A673 (cell line): ENCODE measurements around the gene GRM3. TPM values are rescaled to one million over a fixed set of nuclear protein-coding genes. Genes with fewer than 3 reads are reported as not detected.

Experiments used
- BruUV-seq: library from RNA; stranded (reverse); fragments of 400-500 nt; replicated peaks from 2 replicates; lab custom pipeline; 2021; lab: Mats Ljungman, UMichigan
- CTCF ChIA-PET: fragments of 300-600 bp; sonication (Branson Sonifier 250); formaldehyde crosslinking; loops from one replicate; lab custom pipeline; 2022; ENCODE audit warnings: antibody characterized with exemption; lab: Charles Lee
- POLR2A ChIA-PET: fragments of 300-600 bp; sonication (Branson Sonifier 250); formaldehyde crosslinking; loops from one replicate; lab custom pipeline; 2022; ENCODE audit warnings: antibody characterized with exemption; ENCODE audit not compliant: low non-redundant PET; lab: Charles Lee
- DNase-seq: peaks from one replicate; pipeline ENCODE4 v3.0.0-alpha.2; 2015; ENCODE audit warnings: low spot score
- H3K27ac ChIP-seq: fragments of 200-600 bp; sonication (generic); 2 replicates; pipeline ENCODE4 v1.5.1; 2016; ENCODE audit warnings: mixed run types, low read depth, mild to moderate bottlenecking, mixed read lengths, antibody characterized with exemption, low read length; ENCODE audit not compliant: poor library complexity, severe bottlenecking
- H3K27me3 ChIP-seq: fragments of 200-600 bp; sonication (generic); replicated peaks from 2 replicates; pipeline ENCODE4 v1.6.1; 2017; ENCODE audit warnings: mixed run types, low read depth, mild to moderate bottlenecking, mixed read lengths, antibody characterized with exemption, low read length; ENCODE audit not compliant: insufficient read depth, poor library complexity
- H3K36me3 ChIP-seq: fragments of 200-600 bp; sonication (generic); 2 replicates; pipeline ENCODE4 v1.6.1; 2016; ENCODE audit warnings: mixed run types, mild to moderate bottlenecking, mixed read lengths, antibody characterized with exemption, low read length; ENCODE audit not compliant: insufficient read depth, poor library complexity, severe bottlenecking
- H3K4me1 ChIP-seq: fragments of 200-600 bp; sonication (generic); 2 replicates; pipeline ENCODE4 v1.6.1; 2017; ENCODE audit warnings: mixed run types, mild to moderate bottlenecking, mixed read lengths, antibody characterized with exemption, low read length; ENCODE audit not compliant: insufficient read depth, poor library complexity, severe bottlenecking
- H3K4me3 ChIP-seq: fragments of 200-600 bp; sonication (generic); 2 replicates; pipeline ENCODE4 v1.5.1; 2016; ENCODE audit warnings: low read depth, mixed run types, mild to moderate bottlenecking, mixed read lengths, low read length; ENCODE audit not compliant: poor library complexity, severe bottlenecking
- H3K9me3 ChIP-seq: fragments of 200-600 bp; sonication (generic); 2 replicates; pipeline ENCODE4 v1.6.1; 2016; ENCODE audit warnings: mixed run types, low read depth, mild to moderate bottlenecking, mixed read lengths, antibody characterized with exemption, low read length; ENCODE audit not compliant: poor library complexity, severe bottlenecking
- EZH2 ChIP-seq: fragments of 200-600 bp; sonication (generic); IDR thresholded peaks from 2 replicates; pipeline ENCODE4 v1.6.1; 2017; ENCODE audit warnings: borderline replicate concordance, low read depth, mild to moderate bottlenecking, mixed read lengths, antibody characterized with exemption, low read length; ENCODE audit not compliant: poor library complexity, severe bottlenecking
- intact Hi-C: fragments of 100-400 bp; cut with micrococcal nuclease; formaldehyde crosslinking; loops from one replicate; pipeline ENCODE4 v1.10.0; 2022; ENCODE audit not compliant: unreplicated experiment
- total RNA-seq: library from RNA; stranded (reverse); gene quantifications from 2 replicates; pipeline ENCODE4 v1.2.3, GENCODE V29; 2021
- TF ChIP-seq, protein P1 (sequence below): fragments of 300-800, 200-600 bp; sonication (generic); conservative IDR thresholded peaks from 2 replicates; pipeline ENCODE4 v1.5.1; 2017; ENCODE audit warnings: low read depth, mild to moderate bottlenecking, antibody characterized with exemption, low read length, moderate library complexity, mixed read lengths

Gene GRM3
- total RNA-seq, 1 experiment from 2014 or later = not detected

DNA sequence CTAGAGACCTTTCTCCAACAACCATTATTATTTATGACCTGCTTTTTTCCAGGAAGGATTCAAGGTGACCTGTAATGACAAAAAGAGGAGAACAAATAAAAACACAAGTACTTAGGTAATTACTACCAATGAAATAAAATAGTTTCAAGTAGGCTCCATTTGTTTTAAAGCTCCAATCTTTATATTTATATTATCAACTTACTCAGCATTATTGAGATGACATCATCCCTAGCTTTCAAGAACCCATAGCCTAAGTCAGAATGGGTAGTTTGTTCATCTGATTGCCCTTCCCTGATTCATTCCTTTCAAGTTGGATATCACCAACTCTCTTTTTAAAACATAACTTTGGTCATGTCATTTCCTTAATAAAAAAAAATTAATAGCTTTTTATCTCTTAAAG, 131.5 kb downstream of the GRM3 start:
- CTCF ChIA-PET = no interaction called here
- POLR2A ChIA-PET = no interaction called here
- Histone ChIP-seq H3K27ac (no peak overlapping the region), H3K27me3 (no peaks in the 10 kb centered on the region), H3K9me3 (no peaks in the 10 kb centered on the region), H3K36me3 (no peaks in the 10 kb centered on the region), H3K4me1 (no peaks in the 10 kb centered on the region), H3K4me3 (no peak overlapping the region)
- TF ChIP-seq, protein P1, sequence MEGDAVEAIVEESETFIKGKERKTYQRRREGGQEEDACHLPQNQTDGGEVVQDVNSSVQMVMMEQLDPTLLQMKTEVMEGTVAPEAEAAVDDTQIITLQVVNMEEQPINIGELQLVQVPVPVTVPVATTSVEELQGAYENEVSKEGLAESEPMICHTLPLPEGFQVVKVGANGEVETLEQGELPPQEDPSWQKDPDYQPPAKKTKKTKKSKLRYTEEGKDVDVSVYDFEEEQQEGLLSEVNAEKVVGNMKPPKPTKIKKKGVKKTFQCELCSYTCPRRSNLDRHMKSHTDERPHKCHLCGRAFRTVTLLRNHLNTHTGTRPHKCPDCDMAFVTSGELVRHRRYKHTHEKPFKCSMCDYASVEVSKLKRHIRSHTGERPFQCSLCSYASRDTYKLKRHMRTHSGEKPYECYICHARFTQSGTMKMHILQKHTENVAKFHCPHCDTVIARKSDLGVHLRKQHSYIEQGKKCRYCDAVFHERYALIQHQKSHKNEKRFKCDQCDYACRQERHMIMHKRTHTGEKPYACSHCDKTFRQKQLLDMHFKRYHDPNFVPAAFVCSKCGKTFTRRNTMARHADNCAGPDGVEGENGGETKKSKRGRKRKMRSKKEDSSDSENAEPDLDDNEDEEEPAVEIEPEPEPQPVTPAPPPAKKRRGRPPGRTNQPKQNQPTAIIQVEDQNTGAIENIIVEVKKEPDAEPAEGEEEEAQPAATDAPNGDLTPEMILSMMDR = no peak
- TF ChIP-seq EZH2 = no peak
- no peak for DNase-seq
- intact Hi-C loops = no loop called here
- no TSS peak for BruUV-seq

DNA sequence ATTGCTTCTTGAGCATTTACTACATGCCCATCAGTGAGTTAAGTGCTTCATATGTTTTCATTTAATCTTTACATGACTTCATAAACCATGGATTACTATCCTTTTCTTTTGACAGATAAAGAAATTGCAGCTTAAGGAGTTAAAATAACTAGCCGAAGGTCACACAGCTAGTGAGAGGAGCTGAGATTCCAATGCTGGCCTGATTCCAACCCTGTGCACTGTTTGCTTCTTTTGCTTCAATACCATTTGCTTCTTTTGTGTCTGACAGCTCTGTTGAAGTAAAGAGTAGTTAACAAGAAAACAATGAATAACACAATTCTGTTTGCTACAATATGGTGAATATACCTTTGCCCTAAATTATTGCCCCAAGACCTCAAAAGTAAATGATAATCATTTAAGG, 132.4 kb downstream of the GRM3 start:
- no peaks in the 10 kb centered on the region for H3K9me3 ChIP-seq
- no peak for TF ChIP-seq EZH2
- TF ChIP-seq, protein P1 = no peak
- H3K36me3 ChIP-seq = no peaks in the 10 kb centered on the region
- intact Hi-C loops = no loop called here
- no peak for DNase-seq
- no TSS peak for BruUV-seq
- ChIA-PET CTCF (no interaction called here), POLR2A (no interaction called here)
- H3K4me3 ChIP-seq = no peak overlapping the region
- no peaks in the 10 kb centered on the region for H3K4me1 ChIP-seq
- no peaks in the 10 kb centered on the region for H3K27me3 ChIP-seq
- no peak overlapping the region for H3K27ac ChIP-seq

DNA sequence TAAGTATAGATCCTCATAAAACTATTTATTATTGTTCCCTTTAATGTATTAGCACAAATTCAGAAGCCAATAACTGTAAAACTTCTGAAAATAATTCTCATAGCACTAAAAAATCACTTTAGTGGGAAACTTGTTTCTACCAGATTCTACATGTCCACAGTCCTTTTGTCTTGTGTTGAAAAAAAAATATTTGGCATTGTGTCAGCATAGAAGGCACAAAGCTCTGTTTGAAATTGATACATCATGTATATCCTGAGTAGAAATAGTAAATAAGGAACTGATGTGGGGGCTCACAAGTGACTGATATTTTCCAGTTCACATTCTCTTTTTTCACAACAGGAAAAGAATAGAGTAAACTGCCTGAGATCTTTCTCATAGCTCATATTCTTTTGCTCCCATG, 134.6 kb downstream of the GRM3 start:
- intact Hi-C loops = no loop called here
- H3K27ac ChIP-seq = no peak overlapping the region
- no peak overlapping the region for H3K4me3 ChIP-seq
- no peak for DNase-seq
- no peaks in the 10 kb centered on the region for H3K4me1 ChIP-seq
- no peaks in the 10 kb centered on the region for H3K27me3 ChIP-seq
- TF ChIP-seq EZH2 = no peak
- TF ChIP-seq, protein P1 = no peak
- ChIA-PET CTCF (no interaction called here), POLR2A (no interaction called here)
- H3K9me3 ChIP-seq = no peaks in the 10 kb centered on the region
- BruUV-seq = no TSS peak
- H3K36me3 ChIP-seq = no peaks in the 10 kb centered on the region
